ENCODE data around the gene LGR6.
A peak's percentile ranks its signal among the peaks of the same experiment; 100 is the strongest.
"Not testable (repeated sequence)": the region's sequence is repeated elsewhere in the genome, so short reads cannot be mapped to it uniquely, and the experiment has no call there.

Gene LGR6

DNA sequence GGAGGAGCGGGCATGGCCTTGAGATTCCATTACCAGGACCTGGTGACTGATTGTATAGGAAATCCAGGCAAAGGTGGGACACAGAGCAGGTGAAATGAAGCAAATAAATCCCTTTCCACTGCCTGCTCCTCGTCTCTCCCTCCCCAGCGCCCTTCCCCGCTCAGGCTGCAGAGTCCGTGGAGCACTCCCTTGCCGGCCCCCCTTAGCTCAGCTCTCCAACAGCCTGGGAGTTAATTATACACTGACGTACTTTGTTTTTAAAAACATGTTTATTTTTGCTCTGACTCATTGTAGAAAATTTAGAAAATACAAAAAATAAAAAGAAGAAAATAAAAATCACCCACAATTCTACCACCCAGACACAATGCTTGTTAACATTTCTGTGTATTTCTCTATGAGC lies 61.7 kb downstream of the LGR6 start:
- H3K4me3 ChIP-seq (ENCODE audit: severe bottlenecking), result no peak overlapping the region
- H3K36me3 ChIP-seq (ENCODE audit: low read depth), result no peaks in the 10 kb centered on the region
- ATAC-seq (ENCODE audit: low read depth) (no peak), DNase-seq (ENCODE audit: low spot score) (peak; percentile 15)
- TF ChIP-seq, protein P1, sequence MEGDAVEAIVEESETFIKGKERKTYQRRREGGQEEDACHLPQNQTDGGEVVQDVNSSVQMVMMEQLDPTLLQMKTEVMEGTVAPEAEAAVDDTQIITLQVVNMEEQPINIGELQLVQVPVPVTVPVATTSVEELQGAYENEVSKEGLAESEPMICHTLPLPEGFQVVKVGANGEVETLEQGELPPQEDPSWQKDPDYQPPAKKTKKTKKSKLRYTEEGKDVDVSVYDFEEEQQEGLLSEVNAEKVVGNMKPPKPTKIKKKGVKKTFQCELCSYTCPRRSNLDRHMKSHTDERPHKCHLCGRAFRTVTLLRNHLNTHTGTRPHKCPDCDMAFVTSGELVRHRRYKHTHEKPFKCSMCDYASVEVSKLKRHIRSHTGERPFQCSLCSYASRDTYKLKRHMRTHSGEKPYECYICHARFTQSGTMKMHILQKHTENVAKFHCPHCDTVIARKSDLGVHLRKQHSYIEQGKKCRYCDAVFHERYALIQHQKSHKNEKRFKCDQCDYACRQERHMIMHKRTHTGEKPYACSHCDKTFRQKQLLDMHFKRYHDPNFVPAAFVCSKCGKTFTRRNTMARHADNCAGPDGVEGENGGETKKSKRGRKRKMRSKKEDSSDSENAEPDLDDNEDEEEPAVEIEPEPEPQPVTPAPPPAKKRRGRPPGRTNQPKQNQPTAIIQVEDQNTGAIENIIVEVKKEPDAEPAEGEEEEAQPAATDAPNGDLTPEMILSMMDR (IDR thresholded peaks at IDR 0.05; ENCODE audit: poor library complexity, severe bottlenecking), result no peak
- no peaks in the 10 kb centered on the region for H3K9me3 ChIP-seq (ENCODE audit: severe bottlenecking)
- H3K27ac ChIP-seq (ENCODE audit: poor library complexity, severe bottlenecking), result no peak overlapping the region
- no peaks in the 10 kb centered on the region for H3K27me3 ChIP-seq (ENCODE audit: insufficient read depth, poor library complexity, severe bottlenecking)
- no peaks in the 10 kb centered on the region for H3K4me1 ChIP-seq (ENCODE audit: insufficient read depth, poor library complexity, severe bottlenecking)

DNA sequence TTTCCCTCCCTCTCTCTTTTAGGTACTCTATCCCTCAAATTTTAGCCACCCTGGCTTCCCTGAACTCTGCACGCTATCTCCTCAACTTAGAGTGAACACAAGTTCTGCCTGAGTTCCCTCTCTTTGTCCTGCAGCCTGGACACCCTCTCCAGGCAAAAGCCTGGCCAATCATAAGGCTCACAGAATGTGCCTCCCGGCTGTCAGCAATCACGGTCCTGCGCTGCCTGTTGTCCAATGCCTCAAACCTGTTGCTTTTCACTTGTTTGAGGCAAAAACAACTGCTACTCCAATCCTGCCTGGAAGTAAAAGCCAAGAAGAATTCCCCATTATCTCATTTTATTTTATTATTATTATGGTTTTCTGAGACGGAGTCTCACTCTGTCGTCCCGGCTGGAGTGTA lies 66.1 kb downstream of the LGR6 start:
- DNase-seq (ENCODE audit: low spot score) (peak; percentile 13), ATAC-seq (ENCODE audit: low read depth) (no peak)
- Histone ChIP-seq H3K27ac (ENCODE audit: poor library complexity, severe bottlenecking) (no peak overlapping the region), H3K27me3 (ENCODE audit: insufficient read depth, poor library complexity, severe bottlenecking) (no peaks in the 10 kb centered on the region), H3K9me3 (ENCODE audit: severe bottlenecking) (no peaks in the 10 kb centered on the region), H3K4me1 (ENCODE audit: insufficient read depth, poor library complexity, severe bottlenecking) (no peaks in the 10 kb centered on the region), H3K4me3 (ENCODE audit: severe bottlenecking) (no peak overlapping the region), H3K36me3 (ENCODE audit: low read depth) (no peaks in the 10 kb centered on the region)
- TF ChIP-seq, protein P1 (IDR thresholded peaks at IDR 0.05; ENCODE audit: poor library complexity, severe bottlenecking), result no peak

DNA sequence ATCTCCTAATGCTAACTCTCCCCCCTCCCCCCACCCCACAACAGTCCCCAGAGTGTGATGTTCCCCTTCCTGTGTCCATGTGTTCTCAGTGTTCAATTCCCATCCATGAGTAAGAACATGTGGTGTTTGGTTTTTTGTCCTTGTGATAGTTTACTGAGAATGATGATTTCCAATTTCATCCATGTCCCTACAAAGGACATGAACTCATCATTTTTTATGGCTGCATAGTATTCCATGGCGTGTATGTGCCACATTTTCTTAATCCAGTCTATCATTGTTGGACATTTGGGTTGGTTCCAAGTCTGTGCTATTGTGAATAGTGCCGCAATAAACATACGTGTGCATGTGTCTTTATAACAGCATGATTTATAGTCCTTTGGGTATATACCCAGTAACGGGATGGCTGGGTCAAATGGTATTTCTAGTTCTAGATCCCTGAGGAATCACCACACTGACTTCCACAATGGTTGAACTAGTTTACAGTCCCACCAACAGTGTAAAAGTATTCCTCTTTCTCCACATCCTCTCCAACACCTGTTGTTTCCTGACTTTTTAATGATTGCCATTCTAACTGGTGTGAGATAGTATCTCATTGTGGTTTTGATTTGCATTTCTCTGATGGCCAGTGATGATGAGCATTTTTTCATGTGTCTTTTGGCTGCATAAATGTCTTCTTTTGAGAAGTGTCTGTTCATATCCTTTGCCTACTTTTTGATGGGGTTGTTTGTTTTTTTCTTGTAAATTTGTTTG lies 67.8 kb downstream of the LGR6 start:
- H3K27me3 ChIP-seq (ENCODE audit: insufficient read depth, poor library complexity, severe bottlenecking); H3K4me1 ChIP-seq (ENCODE audit: insufficient read depth, poor library complexity, severe bottlenecking); H3K36me3 ChIP-seq (ENCODE audit: low read depth); H3K27ac ChIP-seq (ENCODE audit: poor library complexity, severe bottlenecking); ATAC-seq (ENCODE audit: low read depth); H3K9me3 ChIP-seq (ENCODE audit: severe bottlenecking); DNase-seq (ENCODE audit: low spot score); H3K4me3 ChIP-seq (ENCODE audit: severe bottlenecking): not testable (repeated sequence)

DNA sequence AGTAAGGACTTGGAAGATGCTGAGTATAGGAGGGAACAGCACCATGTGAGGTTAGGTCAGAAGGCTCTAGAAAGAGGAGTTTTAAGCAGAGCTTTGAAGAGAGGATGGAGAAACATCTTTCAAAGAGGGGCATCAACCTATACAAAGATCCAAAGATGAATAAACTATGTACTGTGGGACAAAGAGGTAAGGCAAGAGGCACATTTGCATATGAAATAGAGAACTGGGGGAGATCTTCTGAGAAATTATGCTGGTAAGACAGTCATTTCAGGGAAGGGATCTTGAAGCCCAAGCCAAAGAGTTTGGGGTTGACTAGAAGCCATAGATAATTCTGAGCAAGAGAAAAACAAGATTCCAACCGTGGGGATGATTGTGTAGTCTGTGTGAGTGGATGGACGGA lies 70.0 kb downstream of the LGR6 start:
- no peak for DNase-seq (ENCODE audit: low spot score)

DNA sequence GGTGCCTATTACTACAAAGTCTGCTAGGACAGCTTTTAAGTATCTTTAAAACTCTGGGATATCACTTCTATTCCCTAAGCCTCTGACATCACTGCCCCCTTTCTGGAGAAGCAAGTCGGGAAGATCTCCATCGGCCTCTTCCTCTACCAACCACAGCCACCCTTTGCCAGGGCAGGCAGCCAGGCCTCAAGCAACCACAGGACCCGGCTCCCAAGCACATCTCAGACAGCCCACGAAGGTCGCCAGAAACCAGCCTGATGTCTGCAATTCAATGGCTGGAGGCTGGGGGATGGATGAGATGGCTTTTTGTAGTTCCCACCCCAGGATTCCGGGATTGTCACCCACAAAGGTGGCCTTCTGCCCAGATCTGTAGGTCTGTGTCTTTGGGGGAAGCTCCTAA lies 70.7 kb downstream of the LGR6 start:
- peak; percentile 9 for DNase-seq (ENCODE audit: low spot score)
- Histone ChIP-seq H3K27ac (ENCODE audit: poor library complexity, severe bottlenecking) (no peak overlapping the region), H3K4me3 (ENCODE audit: severe bottlenecking) (no peak overlapping the region), H3K4me1 (ENCODE audit: insufficient read depth, poor library complexity, severe bottlenecking) (no peaks in the 10 kb centered on the region), H3K36me3 (ENCODE audit: low read depth) (no peaks in the 10 kb centered on the region), H3K27me3 (ENCODE audit: insufficient read depth, poor library complexity, severe bottlenecking) (no peaks in the 10 kb centered on the region), H3K9me3 (ENCODE audit: severe bottlenecking) (no peaks in the 10 kb centered on the region)
- TF ChIP-seq, protein P1 (IDR thresholded peaks at IDR 0.05; ENCODE audit: poor library complexity, severe bottlenecking), result no peak
- ATAC-seq (ENCODE audit: low read depth), result no peak

More for the DNA sequence above, 70.0 kb downstream of the LGR6 start:
- H3K27me3 ChIP-seq (ENCODE audit: insufficient read depth, poor library complexity, severe bottlenecking), result no peaks in the 10 kb centered on the region
- H3K4me1 ChIP-seq (ENCODE audit: insufficient read depth, poor library complexity, severe bottlenecking), result no peaks in the 10 kb centered on the region
- TF ChIP-seq, protein P1 (IDR thresholded peaks at IDR 0.05; ENCODE audit: poor library complexity, severe bottlenecking), result no peak
- no peak overlapping the region for H3K4me3 ChIP-seq (ENCODE audit: severe bottlenecking)
- ATAC-seq (ENCODE audit: low read depth), result no peak
- H3K9me3 ChIP-seq (ENCODE audit: severe bottlenecking), result no peaks in the 10 kb centered on the region
- H3K27ac ChIP-seq (ENCODE audit: poor library complexity, severe bottlenecking), result no peak overlapping the region
- H3K36me3 ChIP-seq (ENCODE audit: low read depth), result no peaks in the 10 kb centered on the region

All from RWPE2 (cell line).